Pancreas (tissue), 10 donors: ENCODE results near the gene GPC3. TPM values are rescaled to one million over a fixed set of nuclear protein-coding genes. Genes with fewer than 3 reads are reported as not detected.

Source experiments
- ATAC-seq, 4 donors: fragments of 200-7000 bp; cut with Tn5 transposase; one replicate each; pipeline versions ENCODE4 v1.8.0 to v1.9.1; 2020; ENCODE audit warnings: mild to moderate bottlenecking in 4 of 4, moderate library complexity in 4 of 4
- DNase-seq, 6 donors: peaks; one replicate each; pipeline ENCODE4 v3.0.0-alpha.2; 2020
- FAIRE-seq: peaks from 2 replicates; lab custom pipeline; 2012; peaks lifted over from hg19 to GRCh38; lab: Jason Lieb, UNC
- H3K27ac ChIP-seq, 4 donors: fragments of 200-600 bp; sonication (generic); 1 replicate in 3 of 4; 2 replicates in 1 of 4; pipeline versions ENCODE4 v1.5.0 to v1.8.0; 2020
- H3K27me3 ChIP-seq, 4 donors: fragments of 200-600 bp; one replicate each; pipeline ENCODE4 v1.8.0; 2021
- H3K36me3 ChIP-seq, 3 donors: fragments of 200-600 bp; sonication (generic) in 1 of 3; one replicate each; pipeline versions ENCODE4 v1.5.0 to v1.8.0; 2020 to 2021
- H3K4me1 ChIP-seq, 3 donors: fragments of 200-600 bp; one replicate each; pipeline ENCODE4 v1.8.0; 2021
- H3K4me3 ChIP-seq, 4 donors: fragments of 200-600 bp; sonication (generic) in 2 of 4; one replicate each; pipeline versions ENCODE4 v1.5.0 to v1.8.0; 2020 to 2021
- H3K9me3 ChIP-seq, 4 donors: fragments of 200-600 bp; one replicate each; pipeline ENCODE4 v1.8.0; 2021
- CTCF ChIP-seq, 4 donors: fragments of 200-600 bp; sonication (generic) in 3 of 4; IDR thresholded peaks; one replicate each; pipeline versions ENCODE4 v1.5.0 to v1.8.0; 2021; ENCODE audit warnings: antibody characterized with exemption in 4 of 4
- WGBS, 2 donors: extraction: QIAGEN DNeasy Blood & Tissue Kit; methylation state at CpG; one replicate each; pipeline ENCODE4 v1.1.7; 2013; 5-methylcytosine and 5-hydroxymethylcytosine counted together
- intact Hi-C, 3 donors: fragments of 100-400 bp; cut with DNase I; formaldehyde crosslinking; loops; one replicate each; pipeline versions ENCODE4 v1.11.1 to v1.14.2; 2022
- polyA plus RNA-seq, 2 donors: library from polyadenylated mRNA; stranded (reverse); fragments of 200-250 nt; gene quantifications; one replicate each; pipeline ENCODE4 v1.2.3, GENCODE V29; 2013
- total RNA-seq, 6 donors: library from RNA; stranded (reverse); fragmentation: NEBNext Ultra II Directional in 4 of 6; extraction: Animal tissue kit (Norgen Biotek cat#: 25700) in 4 of 6; gene quantifications; one replicate each; pipeline versions ENCODE4 v1.2.1 to v1.2.4, GENCODE V29; 2021 to 2023
- donor health status: healthy with polysubstance abuse.
- donor health status: DM: no; HTN: no; CAD: no; lungs with moderate emphysema.
- donor health status: DM: no; HTN: no; CAD: no.
- donor health status: control.
- donor health status: control.
- donor health status: Bipolar disorder and iron deficiency.
- donor health status: DM: yes; HTN: yes; CAD: no.
- donor health status: DM: no; HTN: no; CAD: no.
- donor health status: DM: no; HTN: no; CAD: no.
- donor health status: DM: yes; HTN: yes; CAD: no.

GPC3 gene
- total and polyA plus RNA-seq, 8 donors: 0.95 to 18.6 (median 2.7) TPM

GRCh38 chrX:133586443-133586842 is 399.0 kb downstream of the GPC3 start:
- no peaks in the 10 kb centered on the region for H3K27me3 ChIP-seq
- no peak for ATAC-seq
- no peaks in the 10 kb centered on the region for H3K36me3 ChIP-seq
- DNase-seq: no peak
- H3K9me3 ChIP-seq: no peaks in the 10 kb centered on the region
- H3K4me3 ChIP-seq: no peak overlapping the region
- no peak for FAIRE-seq
- no peaks in the 10 kb centered on the region for H3K4me1 ChIP-seq
- no peak overlapping the region for H3K27ac ChIP-seq
- intact Hi-C loops: no loop called here
- 68 to 78% methylated on average over 4 of the region's 4 CpGs for WGBS, 2 donors
- TF ChIP-seq CTCF (IDR thresholded peaks at IDR 0.05): no peak

- FAIRE-seq: no peak
Observed at GRCh38 chrX:133583825-133584224, 401.6 kb downstream of the GPC3 start.

DNA sequence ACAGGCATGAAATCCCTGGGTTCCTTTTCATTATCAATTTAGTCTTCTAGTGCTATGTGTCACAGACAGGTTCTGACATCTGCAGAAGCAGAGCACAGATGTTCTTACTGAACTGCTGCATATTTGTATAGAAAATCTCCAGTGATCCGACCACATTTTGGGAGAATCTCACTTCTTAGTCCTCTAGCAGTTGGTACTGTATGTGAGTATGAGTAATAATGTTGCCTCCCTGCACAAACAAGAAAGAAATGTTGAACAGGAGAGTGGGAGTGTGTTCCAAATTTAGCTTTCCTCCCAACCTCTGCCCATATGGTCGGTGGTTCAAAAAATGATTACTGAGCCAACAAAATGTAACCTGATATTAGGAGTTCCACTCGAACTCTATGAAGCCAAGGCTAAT is 404.8 kb downstream of the GPC3 start:
- WGBS, 2 donors: 25 to 32% methylated on average over 3 of the region's 3 CpGs
- no peak for TF ChIP-seq CTCF (IDR thresholded peaks at IDR 0.05)
- Histone ChIP-seq H3K27me3 (no peaks in the 10 kb centered on the region), H3K9me3 (no peaks in the 10 kb centered on the region), H3K4me1 (no peaks in the 10 kb centered on the region), H3K36me3 (no peaks in the 10 kb centered on the region), H3K4me3 (no peak overlapping the region), H3K27ac (no peak overlapping the region)
- intact Hi-C loops: no loop called here
- FAIRE-seq (no peak), ATAC-seq (peak in 2 of 4 donors; percentile 29 to 51), DNase-seq (no peak)

More at GRCh38 chrX:133583825-133584224, 401.6 kb downstream of the GPC3 start:
- intact Hi-C loops: no loop called here
- Histone ChIP-seq H3K36me3 (no peaks in the 10 kb centered on the region), H3K4me3 (no peak overlapping the region), H3K27me3 (no peaks in the 10 kb centered on the region), H3K27ac (no peak overlapping the region), H3K4me1 (no peaks in the 10 kb centered on the region), H3K9me3 (no peaks in the 10 kb centered on the region)
- DNase-seq (no peak), ATAC-seq (no peak)
- WGBS, 2 donors: 85 to 95% methylated on average over 2 of the region's 2 CpGs
- no peak for TF ChIP-seq CTCF (IDR thresholded peaks at IDR 0.05)

- ATAC-seq (no peak), FAIRE-seq (no peak), DNase-seq (no peak)
- no peaks in the 10 kb centered on the region for H3K9me3 ChIP-seq
- 78 to 94% methylated on average over 6 of the region's 6 CpGs for WGBS, 2 donors
- no peaks in the 10 kb centered on the region for H3K4me1 ChIP-seq
- no peak overlapping the region for H3K27ac ChIP-seq
- no peak overlapping the region for H3K4me3 ChIP-seq
- H3K27me3 ChIP-seq: no peaks in the 10 kb centered on the region
- no peak for TF ChIP-seq CTCF (IDR thresholded peaks at IDR 0.05)
- intact Hi-C loops: no loop called here
- H3K36me3 ChIP-seq: no peaks in the 10 kb centered on the region
Observed at GRCh38 chrX:133579631-133580030, 405.8 kb downstream of the GPC3 start.

DNA sequence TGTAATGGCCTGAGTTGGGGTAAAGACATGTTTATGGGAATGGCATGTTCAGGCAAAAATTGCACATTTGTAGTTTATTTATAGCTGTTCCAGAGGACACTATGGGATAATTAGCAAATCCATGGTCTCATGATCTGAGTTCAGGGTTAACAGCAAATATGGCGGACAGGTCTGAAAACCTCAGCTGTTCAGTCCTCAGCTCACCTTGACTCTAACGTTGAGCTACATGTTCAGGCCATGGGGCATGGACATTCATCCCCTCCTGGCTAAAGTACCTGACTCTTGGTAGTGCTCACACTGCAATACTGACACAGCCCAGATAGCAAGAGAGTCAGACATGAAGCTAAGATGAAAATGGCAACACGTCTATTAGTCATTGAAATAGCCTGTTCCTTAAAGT is 408.5 kb downstream of the GPC3 start:
- H3K9me3 ChIP-seq: no peaks in the 10 kb centered on the region
- 78 to 83% methylated on average over 3 of the region's 3 CpGs for WGBS, 2 donors
- ATAC-seq (no peak), DNase-seq (no peak), FAIRE-seq (no peak)
- TF ChIP-seq CTCF (IDR thresholded peaks at IDR 0.05): no peak
- intact Hi-C loops: no loop called here
- peaks cover 0 to 5% (median 0%) of the 10 kb centered on the region in 4 donors for H3K27me3 ChIP-seq
- H3K27ac ChIP-seq: no peak overlapping the region
- H3K36me3 ChIP-seq: no peaks in the 10 kb centered on the region
- H3K4me1 ChIP-seq: no peaks in the 10 kb centered on the region
- H3K4me3 ChIP-seq: no peak overlapping the region
